LNCaP clone FGC (cell line): ENCODE measurements around the gene CPNE4.

Source experiments
- DNase-seq: peaks from one replicate; pipeline ENCODE4 v3.0.0-alpha.2; 2011; ENCODE audit warnings: low read depth
- H3K4me3 ChIP-seq: 2 replicates; pipeline ENCODE4 v1.5.1; 2011; ENCODE audit warnings: mild to moderate bottlenecking, low read depth, low read length, control low read depth
- CTCF ChIP-seq: IDR thresholded peaks from 2 replicates; pipeline ENCODE4 v1.5.1; 2012; ENCODE audit warnings: mild to moderate bottlenecking; ENCODE audit not compliant: control insufficient read depth, insufficient read depth; ENCODE audit errors: extremely low read depth

The CPNE4 gene

GRCh38 chr3:131912255-131912654 is 122.6 kb downstream of the CPNE4 start:
- no peak for DNase-seq
- no peak overlapping the region for H3K4me3 ChIP-seq
- no peak for TF ChIP-seq CTCF

- no peak for DNase-seq
- H3K4me3 ChIP-seq: no peak overlapping the region
Observed at GRCh38 chr3:131907796-131908195, 127.0 kb downstream of the CPNE4 start.

GRCh38 chr3:131903988-131904415 is 130.8 kb downstream of the CPNE4 start:
- no peak for TF ChIP-seq CTCF
- no peak for DNase-seq
- no peak overlapping the region for H3K4me3 ChIP-seq

More at GRCh38 chr3:131907796-131908195, 127.0 kb downstream of the CPNE4 start:
- TF ChIP-seq CTCF: no peak

- H3K4me3 ChIP-seq: no peak overlapping the region
- no peak for TF ChIP-seq CTCF
- no peak for DNase-seq
Observed at GRCh38 chr3:131901686-131902085, 133.1 kb downstream of the CPNE4 start.

- no peak overlapping the region for H3K4me3 ChIP-seq
- DNase-seq: no peak
- no peak for TF ChIP-seq CTCF
Observed at GRCh38 chr3:131900891-131901290, 133.9 kb downstream of the CPNE4 start.

- no peak for DNase-seq
- TF ChIP-seq CTCF: no peak
- no peak overlapping the region for H3K4me3 ChIP-seq
Observed at GRCh38 chr3:131899021-131899420, 135.8 kb downstream of the CPNE4 start.

GRCh38 chr3:131898346-131898745 is 136.5 kb downstream of the CPNE4 start:
- no peak overlapping the region for H3K4me3 ChIP-seq
- DNase-seq: no peak
- no peak for TF ChIP-seq CTCF
